ENCODE measurements around the gene FOXJ3. TPM values are rescaled to one million over a fixed set of nuclear protein-coding genes. Genes with fewer than 3 reads are reported as not detected.

FOXJ3 gene
- total and polyA plus RNA-seq, 7 donors: 14.4 to 53.8 (median 39.9) TPM

GRCh38 chr1:42372796-42373195, 37.8 kb upstream of the FOXJ3 start:
- H3K27ac ChIP-seq: no peak overlapping the region
- TF ChIP-seq POLR2AphosphoS5 (IDR thresholded peaks at IDR 0.05) (no peak), POLR2A (IDR thresholded peaks at IDR 0.05) (no peak), CTCF (IDR thresholded peaks at IDR 0.05) (no peak), EP300 (IDR thresholded peaks at IDR 0.05) (no peak)
- no peaks in the 10 kb centered on the region for H3K36me3 ChIP-seq
- WGBS, 2 donors: 85 to 93% methylated on average over 2 of the region's 2 CpGs
- no peak for DNase-seq
- H3K4me3 ChIP-seq: no peak overlapping the region
- intact Hi-C loops (cut with DNase I): no loop called here
- H3K9me3 ChIP-seq: no peaks in the 10 kb centered on the region
- no peaks in the 10 kb centered on the region for H3K4me1 ChIP-seq
- no peaks in the 10 kb centered on the region for H3K27me3 ChIP-seq

GRCh38 chr1:42370876-42371549, 36.0 kb upstream of the FOXJ3 start:
- Histone ChIP-seq H3K27ac (no peak overlapping the region), H3K27me3 (no peaks in the 10 kb centered on the region), H3K36me3 (no peaks in the 10 kb centered on the region), H3K4me1 (no peaks in the 10 kb centered on the region), H3K4me3 (no peak overlapping the region), H3K9me3 (no peaks in the 10 kb centered on the region)
- TF ChIP-seq CTCF (IDR thresholded peaks at IDR 0.05) (no peak), EP300 (IDR thresholded peaks at IDR 0.05) (no peak), POLR2AphosphoS5 (IDR thresholded peaks at IDR 0.05) (no peak), POLR2A (IDR thresholded peaks at IDR 0.05) (no peak)
- intact Hi-C loops (cut with DNase I): no loop called here
- DNase-seq: no peak

- no peak for TF ChIP-seq EP300 (IDR thresholded peaks at IDR 0.05)
- TF ChIP-seq POLR2AphosphoS5 (IDR thresholded peaks at IDR 0.05): no peak
- TF ChIP-seq POLR2A (IDR thresholded peaks at IDR 0.05): no peak
- no peak for TF ChIP-seq CTCF (IDR thresholded peaks at IDR 0.05)
- Histone ChIP-seq H3K27ac (no peak overlapping the region), H3K9me3 (no peaks in the 10 kb centered on the region), H3K4me1 (no peaks in the 10 kb centered on the region), H3K36me3 (no peaks in the 10 kb centered on the region), H3K4me3 (no peak overlapping the region), H3K27me3 (no peaks in the 10 kb centered on the region)
- intact Hi-C loops (cut with DNase I): no loop called here
- WGBS, 2 donors: 93 to 94% methylated on average over 1 of the region's 1 CpG
- no peak for DNase-seq
Observed at GRCh38 chr1:42369471-42369870, 34.4 kb upstream of the FOXJ3 start.

GRCh38 chr1:42368096-42368795, 33.2 kb upstream of the FOXJ3 start:
- DNase-seq: no peak
- intact Hi-C loops (cut with DNase I): no loop called here
- H3K36me3 ChIP-seq: no peaks in the 10 kb centered on the region
- WGBS, 2 donors: 60 to 82% methylated on average over 7 of the region's 7 CpGs
- H3K27me3 ChIP-seq: no peaks in the 10 kb centered on the region
- H3K27ac ChIP-seq: no peak overlapping the region
- H3K4me3 ChIP-seq: no peak overlapping the region
- no peaks in the 10 kb centered on the region for H3K9me3 ChIP-seq
- H3K4me1 ChIP-seq: no peaks in the 10 kb centered on the region
- TF ChIP-seq CTCF (IDR thresholded peaks at IDR 0.05) (no peak), POLR2A (IDR thresholded peaks at IDR 0.05) (no peak), POLR2AphosphoS5 (IDR thresholded peaks at IDR 0.05) (no peak), EP300 (IDR thresholded peaks at IDR 0.05) (no peak)

Data from sigmoid colon (tissue), 7 donors.